ENCODE results near the gene GABRD.

The GABRD gene

DNA sequence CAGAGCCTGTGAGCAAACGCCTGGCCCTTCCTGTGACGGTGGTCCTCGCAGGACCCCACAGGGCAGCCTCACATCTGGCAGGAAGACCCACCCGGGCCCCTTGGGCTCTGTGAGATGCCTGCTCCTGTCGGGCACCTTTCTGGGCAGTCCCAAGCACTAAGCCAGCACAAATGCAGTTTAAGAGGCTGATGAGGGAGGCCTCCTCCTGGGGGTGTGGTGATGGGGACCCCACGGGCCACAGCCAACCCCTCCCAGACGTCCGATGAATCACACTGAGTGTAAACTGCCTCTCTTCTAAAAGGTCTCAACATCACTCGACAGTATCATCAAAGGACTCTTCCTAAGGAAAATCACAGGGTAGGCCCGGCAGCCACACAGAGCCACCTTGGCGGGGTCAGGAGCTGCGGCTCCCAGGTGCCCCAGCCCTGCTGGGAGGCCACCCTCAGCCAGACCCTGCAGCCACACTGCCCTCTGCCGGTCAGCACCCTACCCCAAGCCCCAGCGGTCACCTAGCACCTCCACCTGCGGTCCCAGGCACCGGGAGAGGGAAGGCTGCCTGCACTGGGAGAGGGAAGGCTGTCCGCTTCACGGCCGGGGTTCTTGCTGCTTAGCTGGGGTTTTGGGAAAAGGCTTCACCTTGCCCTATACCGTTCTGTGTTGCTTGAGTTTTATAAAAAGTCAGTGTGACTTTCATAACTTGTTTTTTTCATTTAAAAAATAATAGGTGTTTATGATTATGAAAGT, 27.2 kb downstream of the GABRD start:
- Histone ChIP-seq H3K9ac (ENCODE audit: low read length in 5 of 5) (no peak overlapping the region), H3K27me3 (ENCODE audit: control insufficient read depth in 5 of 5, insufficient read depth in 4 of 5, low read length in 5 of 5) (peaks cover 32 to 53% (median 46%) of the 10 kb centered on the region in 5 donors), H3K36me3 (ENCODE audit: control insufficient read depth in 5 of 5, insufficient read depth in 5 of 5, low read length in 5 of 5) (no peaks in the 10 kb centered on the region), H3K27ac (ENCODE audit: low read depth, low read length) (no peak overlapping the region), H3K4me1 (ENCODE audit: control insufficient read depth in 5 of 5, insufficient read depth in 5 of 5, low read length in 5 of 5) (peaks cover 2 to 33% (median 24%) of the 10 kb centered on the region in 5 donors), H3K9me3 (ENCODE audit: control insufficient read depth in 5 of 5, low read length in 5 of 5) (no peaks in the 10 kb centered on the region), H3K4me3 (ENCODE audit: low read depth in 1 of 5, low read length in 5 of 5) (no peak overlapping the region)

DNA sequence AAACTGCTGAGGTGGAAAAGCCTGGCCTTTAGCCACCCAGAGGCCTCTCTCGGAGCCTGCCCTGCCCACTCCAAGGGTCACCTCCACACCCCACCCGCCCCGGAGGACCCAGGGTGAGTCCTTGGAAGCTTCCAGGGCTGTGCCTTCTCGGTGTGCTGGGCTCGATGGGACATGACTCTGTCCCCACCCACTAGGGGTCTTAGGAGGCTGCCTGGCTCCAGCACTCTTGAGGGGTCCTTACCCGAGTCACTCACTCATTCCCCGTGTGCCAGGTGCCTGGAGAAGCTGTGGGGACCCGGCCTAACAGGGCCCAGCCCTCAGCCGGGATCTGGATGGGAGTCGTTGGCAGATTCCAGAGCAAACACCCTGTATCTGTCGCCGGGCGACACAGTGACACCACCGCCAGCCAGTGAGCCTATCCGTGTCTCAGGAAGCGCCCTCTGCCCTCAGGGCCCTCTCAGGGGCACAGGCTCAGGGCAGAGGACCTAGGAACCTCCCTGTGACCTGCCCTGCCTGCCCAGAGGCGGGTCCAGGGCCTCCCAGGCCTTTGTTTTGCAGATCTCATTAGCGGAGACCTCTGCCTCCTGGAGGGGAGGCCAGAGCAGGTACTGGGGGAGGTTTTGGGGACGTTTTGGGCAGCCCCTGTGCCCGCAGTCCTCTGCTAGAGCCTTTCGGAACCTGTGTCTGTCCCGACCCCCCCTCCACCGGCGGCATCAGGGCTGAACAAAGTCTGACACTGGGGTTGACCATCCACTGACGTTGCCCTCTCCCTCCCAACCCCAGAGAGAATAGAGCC, 28.0 kb downstream of the GABRD start:
- Histone ChIP-seq H3K27ac (ENCODE audit: low read depth, low read length) (no peak overlapping the region), H3K4me3 (ENCODE audit: low read depth in 1 of 5, low read length in 5 of 5) (no peak overlapping the region), H3K36me3 (ENCODE audit: control insufficient read depth in 5 of 5, insufficient read depth in 5 of 5, low read length in 5 of 5) (no peaks in the 10 kb centered on the region), H3K4me1 (ENCODE audit: control insufficient read depth in 5 of 5, insufficient read depth in 5 of 5, low read length in 5 of 5) (peaks cover 2 to 33% (median 24%) of the 10 kb centered on the region in 5 donors), H3K9me3 (ENCODE audit: control insufficient read depth in 5 of 5, low read length in 5 of 5) (no peaks in the 10 kb centered on the region), H3K9ac (ENCODE audit: low read length in 5 of 5) (no peak overlapping the region), H3K27me3 (ENCODE audit: control insufficient read depth in 5 of 5, insufficient read depth in 4 of 5, low read length in 5 of 5) (peaks cover 39 to 59% (median 47%) of the 10 kb centered on the region in 5 donors)

DNA sequence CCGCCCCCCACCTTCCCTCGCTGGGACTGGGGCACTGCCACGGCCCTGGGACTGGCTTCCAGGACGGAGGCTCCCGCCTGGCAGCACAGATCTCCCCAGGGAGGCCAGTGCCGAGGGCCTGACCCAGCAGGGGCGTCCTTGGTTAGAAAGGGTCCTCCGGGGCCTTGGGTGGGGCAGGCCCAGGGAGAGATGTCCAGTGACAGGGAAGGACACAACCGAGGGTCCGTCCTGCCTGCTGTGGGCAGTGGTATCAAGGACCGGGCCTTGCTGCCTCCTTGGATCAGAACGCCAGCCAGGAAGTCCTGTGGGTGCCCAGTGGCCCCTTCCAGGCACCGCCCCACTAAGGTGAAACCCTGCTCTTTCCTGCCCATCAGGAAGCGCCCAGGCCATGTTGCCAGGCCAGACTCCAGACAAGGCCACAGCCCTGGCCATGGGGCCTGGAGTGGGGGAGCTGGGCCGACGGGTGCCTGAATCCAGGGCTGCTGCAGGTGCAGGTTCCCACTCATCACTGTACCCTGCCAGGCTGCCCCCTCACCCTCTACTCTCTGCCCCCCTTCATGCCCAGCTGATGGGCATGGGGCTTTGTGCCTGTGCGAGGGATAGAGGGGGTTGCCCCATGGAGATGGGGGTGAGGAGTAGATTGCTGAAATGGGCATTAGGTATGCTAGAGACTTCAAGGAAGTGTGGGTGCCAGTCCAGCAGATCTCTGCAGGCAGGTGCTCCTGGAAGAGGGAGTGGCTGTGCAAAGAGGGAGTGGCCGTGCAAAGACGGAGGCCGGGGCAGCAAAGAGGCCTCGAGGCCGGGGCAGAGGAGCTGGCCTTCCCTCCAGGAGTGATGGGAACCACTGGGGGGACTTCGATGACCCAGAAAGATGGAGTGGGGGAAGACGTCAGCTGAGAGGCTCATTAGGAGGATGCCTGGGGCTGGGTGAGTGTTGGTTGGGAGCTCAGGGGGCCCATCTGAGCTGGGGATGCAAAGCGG, 28.9 kb downstream of the GABRD start:
- Histone ChIP-seq H3K27ac (ENCODE audit: low read depth, low read length) (no peak overlapping the region), H3K4me3 (ENCODE audit: low read depth in 1 of 5, low read length in 5 of 5) (no peak overlapping the region), H3K9me3 (ENCODE audit: control insufficient read depth in 5 of 5, low read length in 5 of 5) (no peaks in the 10 kb centered on the region), H3K36me3 (ENCODE audit: control insufficient read depth in 5 of 5, insufficient read depth in 5 of 5, low read length in 5 of 5) (no peaks in the 10 kb centered on the region), H3K9ac (ENCODE audit: low read length in 5 of 5) (no peak overlapping the region), H3K27me3 (ENCODE audit: control insufficient read depth in 5 of 5, insufficient read depth in 4 of 5, low read length in 5 of 5) (peaks cover 39 to 61% (median 50%) of the 10 kb centered on the region in 5 donors), H3K4me1 (ENCODE audit: control insufficient read depth in 5 of 5, insufficient read depth in 5 of 5, low read length in 5 of 5) (peaks cover 2 to 33% (median 24%) of the 10 kb centered on the region in 5 donors)

DNA sequence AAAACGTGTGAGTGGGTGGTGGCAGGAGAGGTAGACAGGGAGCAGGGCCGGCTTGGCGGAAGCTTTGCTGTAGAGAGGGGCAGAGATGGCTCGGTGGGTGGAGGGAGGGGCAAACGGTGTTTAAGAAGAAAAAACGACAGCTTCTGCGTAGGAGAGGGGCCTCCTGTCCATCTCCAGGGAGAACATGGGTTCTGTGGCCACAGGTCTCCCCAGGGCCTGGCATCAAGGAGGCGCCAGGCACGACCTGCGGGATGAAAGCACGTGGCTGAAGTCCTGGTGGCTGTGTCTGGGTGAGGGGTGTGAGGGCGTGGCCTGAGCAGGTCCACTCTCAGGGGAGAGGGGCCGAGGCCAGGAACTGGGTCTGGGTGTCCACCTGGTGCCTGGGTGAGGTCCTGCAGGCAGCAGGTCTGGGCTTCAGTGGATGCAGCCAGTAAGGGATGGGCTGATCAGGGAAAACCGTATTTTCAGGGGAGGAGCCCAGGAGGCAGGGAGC, 30.1 kb downstream of the GABRD start:
- peak overlapping the region in 2 of 5 donors; percentile 53 to 57 for H3K4me3 ChIP-seq (ENCODE audit: low read depth in 1 of 5, low read length in 5 of 5)
- H3K27ac ChIP-seq (ENCODE audit: low read depth, low read length) = no peak overlapping the region
- H3K9me3 ChIP-seq (ENCODE audit: control insufficient read depth in 5 of 5, low read length in 5 of 5) = no peaks in the 10 kb centered on the region
- no peak overlapping the region for H3K9ac ChIP-seq (ENCODE audit: low read length in 5 of 5)
- H3K4me1 ChIP-seq (ENCODE audit: control insufficient read depth in 5 of 5, insufficient read depth in 5 of 5, low read length in 5 of 5) = peaks cover 2 to 33% (median 24%) of the 10 kb centered on the region in 5 donors
- no peaks in the 10 kb centered on the region for H3K36me3 ChIP-seq (ENCODE audit: control insufficient read depth in 5 of 5, insufficient read depth in 5 of 5, low read length in 5 of 5)
- peaks cover 37 to 59% (median 46%) of the 10 kb centered on the region in 5 donors for H3K27me3 ChIP-seq (ENCODE audit: control insufficient read depth in 5 of 5, insufficient read depth in 4 of 5, low read length in 5 of 5)

DNA sequence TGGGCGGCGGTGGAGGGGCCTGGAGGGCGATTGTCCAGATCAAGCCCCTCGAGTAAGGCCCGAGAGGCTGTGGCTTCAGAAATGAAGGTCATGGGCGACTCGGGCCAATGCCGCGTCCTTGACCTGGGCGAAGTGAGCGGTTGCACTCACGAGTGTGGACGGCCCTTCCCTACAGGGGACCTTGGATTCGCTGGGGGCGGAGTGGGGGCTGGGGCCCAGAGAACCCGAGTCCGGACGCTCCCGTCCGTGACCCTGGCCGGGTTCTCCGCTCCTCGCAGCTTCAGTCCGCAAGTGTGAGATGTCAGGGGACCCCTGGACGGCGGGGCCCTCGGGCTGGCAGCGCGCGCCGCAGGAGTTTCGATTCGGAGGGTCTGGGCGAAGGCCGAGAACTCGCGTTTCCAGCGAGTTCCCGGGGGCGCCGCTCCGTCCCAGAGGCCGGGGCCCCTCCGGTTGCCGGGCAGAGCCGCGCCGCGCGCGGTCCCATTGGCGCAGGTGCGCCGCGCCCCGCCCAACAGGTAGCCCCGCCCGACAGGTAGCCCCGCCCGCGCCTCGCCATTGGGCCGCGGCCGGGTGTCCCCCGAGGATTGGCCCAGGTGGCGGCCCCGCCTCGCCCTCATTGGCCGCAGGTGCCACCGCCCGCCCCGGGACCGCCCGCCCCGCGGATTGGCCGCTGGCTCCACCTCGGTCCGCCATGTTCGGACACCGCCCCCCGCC, 30.7 kb downstream of the GABRD start, which contains the start of gene PRKCZ:
PRKCZ (plus strand) TSS at position 694 of the 714 bp plus-strand sequence. CDS start 220 bp downstream, outside the sequence.
- H3K36me3 ChIP-seq (ENCODE audit: control insufficient read depth in 5 of 5, insufficient read depth in 5 of 5, low read length in 5 of 5) = no peaks in the 10 kb centered on the region
- H3K4me1 ChIP-seq (ENCODE audit: control insufficient read depth in 5 of 5, insufficient read depth in 5 of 5, low read length in 5 of 5) = peaks cover 2 to 27% (median 22%) of the 10 kb centered on the region in 5 donors
- H3K9me3 ChIP-seq (ENCODE audit: control insufficient read depth in 5 of 5, low read length in 5 of 5) = no peaks in the 10 kb centered on the region
- no peak within 1 kb of the TSS for H3K27ac ChIP-seq (ENCODE audit: low read depth, low read length)
- peaks cover 37 to 59% (median 46%) of the 10 kb centered on the region in 5 donors for H3K27me3 ChIP-seq (ENCODE audit: control insufficient read depth in 5 of 5, insufficient read depth in 4 of 5, low read length in 5 of 5)
- no peak within 1 kb of the TSS for H3K9ac ChIP-seq (ENCODE audit: low read length in 5 of 5)
- H3K4me3 ChIP-seq (ENCODE audit: low read depth in 1 of 5, low read length in 5 of 5) = peak within 1 kb of the TSS in 4 of 5 donors; percentile 11 to 57 (median 40)

DNA sequence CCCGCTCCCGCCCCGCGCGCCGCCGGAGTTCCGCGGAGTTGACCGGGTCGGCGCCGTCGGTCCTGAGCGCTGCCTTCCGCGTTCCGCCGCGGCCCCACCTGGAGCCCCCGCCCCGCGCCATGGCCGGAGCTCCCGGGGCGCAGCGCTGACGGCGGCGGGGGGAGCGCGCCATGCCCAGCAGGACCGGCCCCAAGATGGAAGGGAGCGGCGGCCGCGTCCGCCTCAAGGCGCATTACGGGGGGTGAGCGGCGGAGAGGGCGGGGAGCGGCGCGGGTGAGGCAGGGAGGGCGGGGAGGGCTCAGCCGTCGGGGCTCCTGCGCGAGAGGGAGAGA, 31.3 kb downstream of the GABRD start:
- H3K9me3 ChIP-seq (ENCODE audit: control insufficient read depth in 5 of 5, low read length in 5 of 5) = no peaks in the 10 kb centered on the region
- peaks cover 0 to 22% (median 17%) of the 10 kb centered on the region in 5 donors for H3K4me1 ChIP-seq (ENCODE audit: control insufficient read depth in 5 of 5, insufficient read depth in 5 of 5, low read length in 5 of 5)
- peaks cover 37 to 61% (median 46%) of the 10 kb centered on the region in 5 donors for H3K27me3 ChIP-seq (ENCODE audit: control insufficient read depth in 5 of 5, insufficient read depth in 4 of 5, low read length in 5 of 5)
- H3K9ac ChIP-seq (ENCODE audit: low read length in 5 of 5) = no peak overlapping the region
- H3K27ac ChIP-seq (ENCODE audit: low read depth, low read length) = no peak overlapping the region
- peak overlapping the region in 1 of 5 donors; percentile 30 for H3K4me3 ChIP-seq (ENCODE audit: low read depth in 1 of 5, low read length in 5 of 5)
- H3K36me3 ChIP-seq (ENCODE audit: control insufficient read depth in 5 of 5, insufficient read depth in 5 of 5, low read length in 5 of 5) = no peaks in the 10 kb centered on the region

DNA sequence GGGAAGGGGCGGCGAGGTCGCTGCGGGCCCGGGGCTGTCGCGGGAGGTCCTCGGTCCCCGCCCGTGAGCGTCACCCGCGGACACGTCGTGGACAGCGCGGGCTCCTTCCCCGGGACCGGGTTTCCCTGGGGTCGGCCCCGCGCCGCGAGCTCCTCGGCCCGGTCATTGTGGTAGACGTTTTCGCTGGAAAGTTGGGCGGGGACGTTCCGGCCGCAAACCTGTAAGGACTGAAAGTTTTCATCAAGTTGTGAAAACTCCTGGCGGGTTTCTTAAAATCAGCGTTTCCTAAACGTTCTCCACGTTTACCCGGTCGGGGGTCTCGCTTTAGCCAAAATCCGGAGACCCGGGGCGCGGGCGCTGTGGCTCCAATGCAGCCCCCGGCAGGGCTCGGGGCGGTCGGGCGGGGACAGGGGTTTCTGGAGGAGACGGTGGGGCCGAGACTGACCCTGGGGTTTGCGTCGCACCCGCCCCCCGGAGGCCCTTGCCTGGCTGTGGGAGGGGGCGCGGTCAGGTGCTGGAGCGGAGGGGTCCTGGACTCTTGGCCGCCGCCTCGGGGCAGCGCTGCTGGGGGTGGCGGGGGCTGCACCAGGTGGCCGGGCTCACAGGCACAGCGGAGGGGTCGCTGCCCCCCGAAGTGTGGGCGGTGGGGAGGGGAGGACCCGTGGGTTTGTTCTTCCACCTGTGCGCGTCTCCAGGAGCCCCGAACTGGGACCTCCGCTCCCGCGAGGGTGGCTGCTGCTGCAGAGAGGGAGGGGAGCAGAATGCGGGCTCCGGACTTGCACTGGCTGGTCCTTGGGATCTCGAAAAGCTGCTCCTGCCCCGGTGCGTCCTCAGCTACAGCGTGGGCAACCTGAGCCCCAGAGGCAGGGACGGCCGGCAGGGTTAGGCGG, 31.9 kb downstream of the GABRD start:
- no peak overlapping the region for H3K9ac ChIP-seq (ENCODE audit: low read length in 5 of 5)
- peaks cover 37 to 57% (median 46%) of the 10 kb centered on the region in 5 donors for H3K27me3 ChIP-seq (ENCODE audit: control insufficient read depth in 5 of 5, insufficient read depth in 4 of 5, low read length in 5 of 5)
- peak overlapping the region in 1 of 5 donors; percentile 30 for H3K4me3 ChIP-seq (ENCODE audit: low read depth in 1 of 5, low read length in 5 of 5)

DNA sequence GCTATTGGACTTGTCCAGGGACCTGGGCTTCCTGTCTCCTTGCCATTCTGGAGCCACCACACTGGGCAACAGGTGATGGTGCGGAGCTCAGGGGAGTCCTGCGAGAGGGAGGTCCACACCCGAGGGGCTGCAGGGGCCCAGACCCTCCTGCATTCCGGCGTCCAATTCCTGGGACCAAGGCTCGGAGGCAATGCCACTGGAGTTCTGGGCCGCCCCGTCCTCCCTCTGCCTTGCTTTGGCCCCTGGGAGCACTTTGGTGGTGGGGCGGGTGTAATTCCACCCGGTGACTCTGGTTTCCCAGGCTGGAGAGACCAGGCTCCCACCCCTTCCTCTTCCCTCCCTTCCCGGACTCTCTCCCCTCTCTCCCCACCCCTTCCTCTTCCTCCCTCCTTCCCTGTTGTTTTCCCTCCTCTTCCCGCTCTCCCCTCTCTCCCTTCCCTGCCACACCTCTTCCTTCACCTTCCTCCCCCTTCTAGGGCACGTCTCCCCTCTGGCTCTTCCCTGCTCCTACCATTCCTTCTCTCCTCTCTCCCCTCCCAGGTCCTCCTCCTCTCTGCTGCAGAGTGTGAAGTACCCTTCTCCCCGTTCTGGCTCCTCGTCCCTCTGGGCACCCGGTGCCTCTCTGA, 33.0 kb downstream of the GABRD start:
- no peak overlapping the region for H3K4me3 ChIP-seq (ENCODE audit: low read depth in 1 of 5, low read length in 5 of 5)
- H3K9me3 ChIP-seq (ENCODE audit: control insufficient read depth in 5 of 5, low read length in 5 of 5) = no peaks in the 10 kb centered on the region
- no peaks in the 10 kb centered on the region for H3K36me3 ChIP-seq (ENCODE audit: control insufficient read depth in 5 of 5, insufficient read depth in 5 of 5, low read length in 5 of 5)
- H3K9ac ChIP-seq (ENCODE audit: low read length in 5 of 5) = no peak overlapping the region
- no peak overlapping the region for H3K27ac ChIP-seq (ENCODE audit: low read depth, low read length)
- peaks cover 0 to 11% (median 6%) of the 10 kb centered on the region in 5 donors for H3K4me1 ChIP-seq (ENCODE audit: control insufficient read depth in 5 of 5, insufficient read depth in 5 of 5, low read length in 5 of 5)
- H3K27me3 ChIP-seq (ENCODE audit: control insufficient read depth in 5 of 5, insufficient read depth in 4 of 5, low read length in 5 of 5) = peaks cover 34 to 47% (median 41%) of the 10 kb centered on the region in 5 donors

More for the DNA sequence above, 31.9 kb downstream of the GABRD start:
- H3K36me3 ChIP-seq (ENCODE audit: control insufficient read depth in 5 of 5, insufficient read depth in 5 of 5, low read length in 5 of 5) = no peaks in the 10 kb centered on the region
- H3K27ac ChIP-seq (ENCODE audit: low read depth, low read length) = no peak overlapping the region
- no peaks in the 10 kb centered on the region for H3K9me3 ChIP-seq (ENCODE audit: control insufficient read depth in 5 of 5, low read length in 5 of 5)
- H3K4me1 ChIP-seq (ENCODE audit: control insufficient read depth in 5 of 5, insufficient read depth in 5 of 5, low read length in 5 of 5) = peaks cover 0 to 16% (median 11%) of the 10 kb centered on the region in 5 donors
